ENCODE results near the gene ATG16L1.

Gene ATG16L1

DNA sequence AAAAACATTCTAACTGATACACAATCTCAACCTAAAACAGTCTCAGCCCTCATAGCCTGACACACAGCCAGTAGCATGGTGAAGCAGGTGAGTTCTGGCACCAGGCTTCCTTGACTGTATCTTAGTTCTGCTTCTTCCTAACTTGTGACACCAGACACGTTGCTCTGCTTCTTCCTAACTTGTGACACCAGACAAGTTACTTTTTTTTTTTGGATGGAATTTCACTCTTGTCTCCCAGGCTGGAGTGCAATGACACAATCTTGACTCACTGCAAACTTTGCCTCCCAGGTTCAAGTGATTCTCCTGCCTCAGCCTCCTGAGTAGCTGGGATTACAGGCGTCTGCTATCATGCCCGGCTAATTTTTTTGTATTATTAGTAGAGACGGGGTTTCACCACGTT lies 6.7 kb upstream of the ATG16L1 start:
- H3K4me3 ChIP-seq (ENCODE audit: control insufficient read depth, low read depth, low read length), result no peak overlapping the region
- DNase-seq (ENCODE audit: low read depth), result peak; percentile 53
- no peak for TF ChIP-seq CTCF (conservative IDR thresholded peaks at IDR 0.05; ENCODE audit: control insufficient read depth, insufficient read depth, low read depth, low read length)

GRCh38 chr2:233245406-233245805 lies 6.1 kb upstream of the ATG16L1 start:
- TF ChIP-seq CTCF (conservative IDR thresholded peaks at IDR 0.05; ENCODE audit: control insufficient read depth, insufficient read depth, low read depth, low read length), result no peak
- DNase-seq (ENCODE audit: low read depth), result no peak
- H3K4me3 ChIP-seq (ENCODE audit: control insufficient read depth, low read depth, low read length), result no peak overlapping the region

DNA sequence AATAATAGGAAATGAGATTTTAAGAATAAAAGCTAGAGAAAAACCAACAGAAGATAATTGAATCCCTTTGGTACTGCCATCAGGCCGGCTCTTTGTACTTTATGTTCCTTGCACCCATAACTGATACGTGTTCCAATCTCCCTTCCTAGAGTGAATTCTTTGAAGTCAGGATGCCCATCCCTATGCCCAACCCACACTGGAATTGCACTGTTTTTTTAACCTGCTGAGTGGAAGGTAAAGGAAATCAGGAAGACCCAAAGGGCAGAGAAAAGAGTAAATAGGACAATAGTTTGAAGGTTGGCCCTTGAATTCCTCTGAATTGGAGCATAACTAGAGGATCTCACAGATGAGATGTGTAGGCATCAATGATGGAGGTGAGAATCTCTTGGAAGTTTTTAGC lies 4.4 kb upstream of the ATG16L1 start:
- no peak overlapping the region for H3K4me3 ChIP-seq (ENCODE audit: control insufficient read depth, low read depth, low read length)
- no peak for TF ChIP-seq CTCF (conservative IDR thresholded peaks at IDR 0.05; ENCODE audit: control insufficient read depth, insufficient read depth, low read depth, low read length)
- DNase-seq (ENCODE audit: low read depth), result no peak

DNA sequence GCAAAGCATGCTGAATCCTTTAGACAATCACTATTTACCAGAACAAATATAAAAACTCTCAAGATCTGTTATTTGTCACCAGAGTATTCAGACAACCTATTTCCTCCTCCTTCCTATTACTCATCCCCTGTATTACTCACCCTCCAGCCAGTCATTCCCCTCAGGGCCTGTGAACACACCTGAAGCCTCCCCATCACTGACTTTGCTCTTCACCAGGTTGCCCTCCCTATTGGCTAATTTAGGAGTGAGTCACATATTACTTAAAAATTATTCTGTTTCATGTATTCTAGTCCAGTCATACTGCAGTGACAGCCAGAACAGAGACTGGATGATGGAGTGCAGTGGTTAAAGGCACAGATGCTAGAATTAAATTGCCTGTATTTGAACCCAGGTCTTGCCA lies 3.7 kb upstream of the ATG16L1 start:
- peak; percentile 73 for DNase-seq (ENCODE audit: low read depth)
- no peak overlapping the region for H3K4me3 ChIP-seq (ENCODE audit: control insufficient read depth, low read depth, low read length)
- TF ChIP-seq CTCF (conservative IDR thresholded peaks at IDR 0.05; ENCODE audit: control insufficient read depth, insufficient read depth, low read depth, low read length), result no peak

DNA sequence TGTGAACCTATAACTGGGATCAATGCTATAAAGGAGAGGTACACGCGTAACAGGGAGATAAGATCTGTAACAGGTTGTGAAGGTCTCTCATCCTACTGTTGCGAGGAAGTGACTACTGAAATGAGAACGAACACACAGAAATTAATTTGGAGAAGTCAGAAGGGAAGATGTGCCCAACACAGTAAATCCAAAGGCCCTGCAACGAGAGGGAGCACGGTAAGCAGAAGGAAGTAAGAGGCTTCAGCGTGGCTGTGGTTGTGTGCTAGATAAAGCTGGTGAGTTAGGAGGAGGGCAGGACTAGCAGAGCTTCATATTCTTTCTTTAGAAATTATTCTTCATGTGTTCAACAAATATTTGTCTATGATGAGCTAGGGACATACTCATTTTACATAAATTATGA lies 2.5 kb upstream of the ATG16L1 start:
- no peak for TF ChIP-seq CTCF (conservative IDR thresholded peaks at IDR 0.05; ENCODE audit: control insufficient read depth, insufficient read depth, low read depth, low read length)
- no peak for DNase-seq (ENCODE audit: low read depth)
- H3K4me3 ChIP-seq (ENCODE audit: control insufficient read depth, low read depth, low read length), result no peak overlapping the region

GRCh38 chr2:233250568-233250967 lies 905 bp upstream of the ATG16L1 start:
- DNase-seq (ENCODE audit: low read depth), result no peak
- TF ChIP-seq CTCF (conservative IDR thresholded peaks at IDR 0.05; ENCODE audit: control insufficient read depth, insufficient read depth, low read depth, low read length), result no peak
- no peak overlapping the region for H3K4me3 ChIP-seq (ENCODE audit: control insufficient read depth, low read depth, low read length)

DNA sequence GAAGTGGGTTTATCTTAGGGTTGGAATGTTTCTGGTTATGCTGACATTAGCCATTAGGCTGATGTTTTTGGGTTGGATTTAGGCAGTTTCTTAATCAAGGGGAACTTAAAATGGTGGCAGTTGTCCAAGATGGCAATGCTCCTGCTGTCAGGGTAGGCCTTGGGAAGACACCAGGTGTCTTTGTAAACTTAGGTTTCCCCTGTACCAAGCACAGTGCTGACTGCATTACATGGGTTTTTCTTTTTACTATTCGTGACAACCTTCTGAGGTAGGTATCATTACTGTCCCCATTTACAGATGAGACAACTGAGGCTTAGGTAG lies 528 bp upstream of the ATG16L1 start:
- DNase-seq (ENCODE audit: low read depth), result no peak
- peak overlapping the region; percentile 15 for H3K4me3 ChIP-seq (ENCODE audit: control insufficient read depth, low read depth, low read length)
- no peak for TF ChIP-seq CTCF (conservative IDR thresholded peaks at IDR 0.05; ENCODE audit: control insufficient read depth, insufficient read depth, low read depth, low read length)
